HUES48 (cell line): ENCODE data around the gene UBR7.
A peak's percentile ranks its signal among the peaks of the same experiment; 100 is the strongest.

ENCODE experiments used
- H3K27ac ChIP-seq: one replicate; pipeline ENCODE4 v1.7.0; 2013; ENCODE audit warnings: low read depth, low read length, inconsistent platforms
- H3K27me3 ChIP-seq: 2 replicates; pipeline ENCODE4 v1.6.1; 2013; ENCODE audit warnings: mild to moderate bottlenecking, low read length; ENCODE audit not compliant: control insufficient read depth, insufficient read depth
- H3K36me3 ChIP-seq: 2 replicates; pipeline ENCODE4 v1.6.1; 2013; ENCODE audit warnings: low read length; ENCODE audit not compliant: control insufficient read depth, insufficient read depth
- H3K4me1 ChIP-seq: 2 replicates; pipeline ENCODE4 v1.6.1; 2013; ENCODE audit warnings: mild to moderate bottlenecking, low read length; ENCODE audit not compliant: control insufficient read depth, insufficient read depth
- H3K4me3 ChIP-seq: 2 replicates; pipeline ENCODE4 v1.5.1; 2013; ENCODE audit warnings: mild to moderate bottlenecking, low read depth, low read length
- H3K9ac ChIP-seq: 2 replicates; pipeline ENCODE4 v1.6.1; 2013; ENCODE audit warnings: mild to moderate bottlenecking, low read depth, low read length, moderate library complexity
- H3K9me3 ChIP-seq: 2 replicates; pipeline ENCODE4 v1.6.1; 2013; ENCODE audit warnings: low read length; ENCODE audit not compliant: control insufficient read depth, insufficient read depth

Gene UBR7

DNA sequence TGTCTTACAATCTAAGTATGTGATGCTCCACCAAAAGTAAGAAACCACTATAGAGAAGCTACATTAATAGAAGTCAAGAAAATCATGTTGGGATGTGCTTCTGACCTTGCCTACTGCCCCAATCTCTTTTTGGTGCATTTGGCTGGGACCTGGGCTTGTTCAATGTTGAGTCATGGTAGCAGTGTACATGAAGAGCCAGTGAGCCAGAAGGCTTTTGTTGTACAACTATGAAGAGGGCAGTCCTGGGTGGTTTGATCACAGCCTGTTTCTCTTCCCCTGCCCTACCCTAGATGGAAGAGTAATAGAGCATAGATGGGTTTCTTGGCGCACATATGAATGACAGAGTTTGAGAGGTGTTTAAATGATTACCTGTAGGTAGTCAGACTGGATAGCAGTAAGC is 56.4 kb downstream of the UBR7 start:
- Histone ChIP-seq H3K36me3 (peaks cover 25% of the 10 kb centered on the region), H3K4me1 (no peaks in the 10 kb centered on the region)

DNA sequence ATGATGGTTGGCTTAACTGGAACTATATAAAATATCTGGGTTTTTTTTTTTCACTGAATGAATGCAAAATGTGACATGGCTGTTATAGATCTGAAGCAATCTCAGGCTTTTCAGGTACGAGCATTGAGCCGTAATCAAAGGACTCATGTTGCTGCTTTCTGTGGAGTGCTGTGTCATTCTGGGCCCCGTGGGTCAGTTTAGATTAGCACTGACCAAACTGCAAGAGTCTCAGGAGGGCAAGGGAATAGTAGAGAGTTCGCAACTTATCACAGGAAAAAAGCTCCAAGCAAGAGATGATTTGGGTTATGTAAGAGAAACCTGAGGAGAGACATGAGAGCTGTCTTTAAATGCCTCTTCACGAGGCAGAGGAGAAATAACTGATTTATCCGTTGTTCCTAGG is 59.1 kb downstream of the UBR7 start:
- no peak overlapping the region for H3K27ac ChIP-seq
- H3K9me3 ChIP-seq: no peaks in the 10 kb centered on the region
- no peak overlapping the region for H3K4me3 ChIP-seq
- no peak overlapping the region for H3K9ac ChIP-seq
- peaks cover 22% of the 10 kb centered on the region for H3K36me3 ChIP-seq
- no peaks in the 10 kb centered on the region for H3K4me1 ChIP-seq
- H3K27me3 ChIP-seq: no peaks in the 10 kb centered on the region

More for the DNA sequence above, 56.4 kb downstream of the UBR7 start:
- Histone ChIP-seq H3K9me3 (no peaks in the 10 kb centered on the region), H3K27me3 (no peaks in the 10 kb centered on the region), H3K9ac (no peak overlapping the region), H3K4me3 (no peak overlapping the region), H3K27ac (no peak overlapping the region)

DNA sequence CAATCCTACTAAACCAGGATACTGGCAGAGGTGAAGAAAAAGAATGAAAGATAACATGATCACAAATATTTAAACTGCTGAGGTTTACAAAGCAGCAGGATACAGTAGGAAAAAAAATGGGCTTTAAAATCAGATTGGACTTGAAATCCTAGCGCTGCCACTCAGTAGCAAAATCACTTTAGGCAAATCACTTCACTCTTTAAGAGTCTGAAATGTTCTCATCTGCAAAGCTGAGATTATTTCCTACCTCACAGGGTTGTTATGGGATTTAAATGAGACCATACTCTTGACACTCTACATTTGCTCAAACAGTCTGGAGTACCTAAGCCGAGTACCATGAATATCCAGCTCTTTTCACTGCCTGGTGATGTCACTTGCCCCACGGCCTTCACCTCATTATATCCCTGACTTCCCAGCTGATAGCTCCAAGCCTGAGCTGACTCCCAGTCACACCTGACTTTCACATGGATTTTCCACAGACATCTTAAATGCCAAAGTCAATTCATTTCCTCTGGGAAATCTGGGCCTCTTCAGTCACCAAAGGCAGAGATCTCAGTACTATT is 60.2 kb downstream of the UBR7 start:
- no peaks in the 10 kb centered on the region for H3K27me3 ChIP-seq
- no peak overlapping the region for H3K4me3 ChIP-seq
- no peak overlapping the region for H3K9ac ChIP-seq
- H3K27ac ChIP-seq: peak overlapping the region; percentile 19
- no peaks in the 10 kb centered on the region for H3K4me1 ChIP-seq
- H3K9me3 ChIP-seq: no peaks in the 10 kb centered on the region
- peaks cover 14% of the 10 kb centered on the region for H3K36me3 ChIP-seq

DNA sequence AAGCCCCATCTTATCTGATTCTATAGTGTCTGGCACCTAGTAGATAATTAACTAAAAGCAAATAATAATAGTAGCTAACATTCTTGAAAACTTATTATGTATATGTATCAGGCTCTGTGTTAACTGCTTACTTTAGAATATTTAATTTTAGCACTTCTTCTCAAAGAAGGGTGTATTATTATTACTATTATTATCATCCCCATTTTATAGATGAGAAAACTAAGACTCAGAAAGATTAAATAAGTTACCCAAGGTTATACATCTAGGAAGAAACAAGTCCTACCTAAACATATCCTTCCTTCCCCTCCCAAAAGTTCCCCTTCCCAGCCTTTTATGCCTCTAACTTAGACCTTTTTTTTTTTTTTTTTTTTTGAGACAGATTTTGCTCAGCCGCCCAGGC is 61.4 kb downstream of the UBR7 start:
- Histone ChIP-seq H3K9ac (no peak overlapping the region), H3K4me1 (no peaks in the 10 kb centered on the region), H3K36me3 (peaks cover 5% of the 10 kb centered on the region), H3K27me3 (no peaks in the 10 kb centered on the region), H3K9me3 (no peaks in the 10 kb centered on the region), H3K4me3 (no peak overlapping the region), H3K27ac (no peak overlapping the region)

DNA sequence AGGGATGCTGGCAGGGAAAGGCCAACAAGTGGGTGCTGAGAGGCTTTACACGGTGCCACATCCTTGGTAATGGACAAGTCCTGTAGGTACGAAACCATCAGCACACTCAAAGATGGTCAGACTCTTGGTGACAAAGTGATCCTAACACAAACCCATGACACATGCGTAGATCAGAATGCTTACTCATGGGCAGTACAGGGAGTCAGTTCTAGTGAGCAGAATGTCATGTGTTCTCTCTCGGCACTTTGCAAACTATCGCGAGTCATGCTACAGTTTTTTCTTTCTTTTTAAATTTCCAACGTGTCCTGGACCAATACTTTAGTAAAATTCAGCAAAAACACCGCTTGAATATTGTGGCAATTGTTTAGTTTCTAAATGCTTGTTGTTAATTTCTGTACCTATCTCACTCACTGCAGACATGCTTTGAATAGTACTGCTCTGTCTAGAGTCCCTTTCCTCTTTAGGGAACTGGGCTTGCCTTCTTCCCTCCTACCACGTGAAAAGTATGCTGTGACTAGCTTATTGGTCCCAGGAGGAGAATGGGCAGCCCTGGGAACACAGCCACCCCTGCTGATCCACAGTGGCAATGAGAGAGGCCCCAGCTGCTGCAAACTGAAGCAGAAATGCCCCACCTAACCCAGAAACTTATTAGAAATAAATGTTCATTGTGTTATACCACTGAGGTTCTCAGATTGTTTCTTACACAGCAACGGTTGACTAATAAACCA is 62.4 kb downstream of the UBR7 start:
- H3K4me3 ChIP-seq: no peak overlapping the region
- H3K27ac ChIP-seq: no peak overlapping the region
- no peaks in the 10 kb centered on the region for H3K36me3 ChIP-seq
- no peaks in the 10 kb centered on the region for H3K27me3 ChIP-seq
- no peak overlapping the region for H3K9ac ChIP-seq
- H3K4me1 ChIP-seq: no peaks in the 10 kb centered on the region
- no peaks in the 10 kb centered on the region for H3K9me3 ChIP-seq

- H3K4me1 ChIP-seq: no peaks in the 10 kb centered on the region
- H3K27me3 ChIP-seq: no peaks in the 10 kb centered on the region
- H3K9ac ChIP-seq: no peak overlapping the region
- no peak overlapping the region for H3K4me3 ChIP-seq
- no peak overlapping the region for H3K27ac ChIP-seq
- no peaks in the 10 kb centered on the region for H3K36me3 ChIP-seq
- H3K9me3 ChIP-seq: no peaks in the 10 kb centered on the region
Observed at GRCh38 chr14:93271111-93271510, 64.1 kb downstream of the UBR7 start.

DNA sequence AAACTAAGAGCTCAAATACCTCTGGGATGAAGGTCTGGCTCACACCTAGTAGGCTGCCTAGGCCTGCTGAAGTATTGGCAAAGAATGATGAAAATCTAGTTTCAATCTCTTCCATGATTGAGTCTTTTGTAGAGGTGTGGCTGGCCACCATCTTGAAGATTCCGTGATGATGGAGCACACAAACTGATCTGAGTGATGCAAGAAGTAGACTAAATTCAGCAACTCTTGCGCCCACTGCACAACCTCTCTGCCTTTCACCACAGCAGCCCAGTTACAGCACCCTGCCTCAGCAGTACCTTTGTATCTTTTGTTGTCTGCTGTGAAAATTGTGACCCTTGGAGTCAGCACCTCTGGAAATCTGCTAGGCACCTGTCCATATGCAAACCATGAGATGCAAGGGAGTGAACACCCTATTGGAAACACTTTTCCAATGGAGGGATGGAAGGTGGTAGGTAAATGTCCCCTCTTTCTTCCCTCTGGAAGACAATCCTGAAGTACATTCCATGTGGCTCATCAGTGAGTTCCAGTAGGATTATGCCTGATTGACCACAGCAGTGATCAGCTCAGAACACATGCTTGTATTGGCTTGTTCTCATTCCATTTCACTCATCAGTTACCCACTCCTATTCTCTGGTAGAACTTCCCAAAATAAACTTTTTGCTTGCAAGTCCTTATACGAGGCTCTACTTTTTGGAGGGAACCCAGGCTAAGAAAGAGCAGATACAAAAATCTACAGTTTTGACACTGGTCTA is 67.2 kb downstream of the UBR7 start:
- H3K36me3 ChIP-seq: no peaks in the 10 kb centered on the region
- H3K9me3 ChIP-seq: no peaks in the 10 kb centered on the region
- no peak overlapping the region for H3K27ac ChIP-seq
- H3K27me3 ChIP-seq: no peaks in the 10 kb centered on the region
- H3K4me3 ChIP-seq: no peak overlapping the region
- no peak overlapping the region for H3K9ac ChIP-seq
- H3K4me1 ChIP-seq: no peaks in the 10 kb centered on the region; the same call in 1 of the 2 replicates

DNA sequence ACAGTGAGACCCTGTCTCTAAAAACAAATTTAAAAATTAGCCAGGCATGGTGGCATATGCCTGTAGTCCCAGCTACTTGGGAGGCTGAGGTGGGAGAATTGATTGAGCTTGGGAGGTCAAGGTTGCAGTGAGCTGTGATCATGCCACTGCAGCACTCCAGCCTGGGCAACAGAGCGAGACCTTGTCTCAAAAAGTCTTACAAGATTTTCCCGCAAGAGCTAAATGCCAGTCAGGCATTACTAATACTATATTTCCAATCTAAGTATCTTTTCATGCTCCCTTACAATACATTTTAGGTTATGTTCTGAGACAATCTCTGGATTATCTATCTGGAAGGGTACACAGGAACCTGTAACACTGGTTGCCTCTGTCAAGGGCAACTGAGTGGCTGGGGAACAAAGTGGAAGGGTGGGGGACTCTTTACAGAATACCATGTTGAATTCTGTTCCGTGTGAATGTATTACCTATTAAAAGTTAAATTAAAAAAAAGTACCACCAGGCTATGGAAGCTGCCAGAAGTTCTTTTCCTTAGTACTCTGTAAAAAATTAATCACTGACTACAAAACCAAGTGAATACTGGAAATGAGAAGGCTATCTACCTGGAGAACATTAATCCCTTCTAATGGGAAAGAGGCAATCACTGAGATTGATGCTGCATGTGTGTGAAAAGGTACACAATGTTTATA is 69.1 kb downstream of the UBR7 start:
- Histone ChIP-seq H3K27me3 (no peaks in the 10 kb centered on the region), H3K4me1 (no peaks in the 10 kb centered on the region; the same call in 1 of the 2 replicates), H3K9me3 (no peaks in the 10 kb centered on the region), H3K27ac (no peak overlapping the region), H3K9ac (no peak overlapping the region), H3K36me3 (peaks cover 3% of the 10 kb centered on the region; the same call in 1 of the 2 replicates), H3K4me3 (no peak overlapping the region)
